ENCODE results near the gene SLIT3.

DNA sequence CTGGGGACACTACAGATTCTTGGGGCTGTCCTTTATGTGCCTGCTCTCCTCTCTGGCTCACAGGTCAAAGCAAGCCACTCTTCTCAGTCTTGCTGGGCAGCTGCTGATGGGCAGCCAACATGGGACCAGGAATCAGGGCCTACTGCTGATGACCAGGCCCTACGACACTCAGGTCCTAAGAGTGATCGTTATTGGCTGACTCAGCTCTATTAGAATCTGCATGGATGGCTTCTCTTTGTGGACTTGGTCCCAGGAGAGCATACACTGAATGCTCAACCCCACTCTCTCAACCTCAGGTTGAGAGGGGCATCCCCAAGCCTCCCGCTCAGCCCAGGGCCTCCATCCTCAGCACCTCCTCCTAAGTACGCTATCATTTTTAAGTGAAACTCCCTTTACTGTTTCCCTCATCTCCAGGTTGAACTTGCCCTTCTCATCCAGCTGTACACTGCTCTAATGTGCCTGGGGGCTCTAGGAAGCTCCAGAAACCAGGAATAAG, 471.0 kb downstream of the SLIT3 start:
- no peak for TF ChIP-seq POLR2A (IDR thresholded peaks at IDR 0.05; ENCODE audit: low read length)
- TF ChIP-seq GATA1 (IDR thresholded peaks at IDR 0.05; ENCODE audit: low read depth, low read length): no peak

Measured in erythroblast (primary cell).